Prostate gland (tissue), 2 donors: Measurements from ENCODE around the gene SNRPE.

Source experiments
- POLR2A ChIP-seq: fragments of 450-650 bp; IDR thresholded peaks from one replicate; pipeline ENCODE4 v1.6.1; 2016; ENCODE audit warnings: antibody characterized with exemption, mild to moderate bottlenecking
- POLR2AphosphoS5 ChIP-seq: sonication (generic); formaldehyde crosslinking; IDR thresholded peaks from one replicate; pipeline ENCODE4 v1.6.1; 2017; ENCODE audit warnings: antibody characterized with exemption
- TF ChIP-seq, protein P1 (sequence below), 4 experiments: fragments of 200-600 bp in 2 of 4; fragments of 450-650 bp in 2 of 4; sonication (generic) in 2 of 4; IDR thresholded peaks; 1 replicate in 3 of 4; 2 replicates in 1 of 4; pipeline ENCODE4 v1.5.1; 2016 to 2019; ENCODE audit warnings: antibody characterized with exemption in 4 of 4, mild to moderate bottlenecking in 2 of 4, moderate library complexity in 2 of 4

DNA sequence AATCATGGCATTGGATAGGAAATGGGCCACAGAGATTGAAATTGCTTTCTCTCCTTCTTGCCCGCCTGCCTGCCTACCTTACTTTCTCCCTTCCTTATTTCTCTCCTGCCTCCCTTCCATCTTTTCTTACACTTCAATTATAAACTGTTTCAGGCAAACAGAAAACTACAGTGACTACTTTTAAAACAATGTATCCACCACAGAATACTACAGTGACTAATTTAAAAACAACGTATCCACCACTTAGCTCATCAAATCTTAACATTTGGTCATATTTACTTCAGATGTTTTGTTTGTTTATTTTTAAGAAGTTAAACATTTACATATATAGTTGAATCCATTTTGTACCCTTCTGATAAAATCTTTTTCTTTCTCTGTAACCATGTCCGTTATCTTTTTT, 54.4 kb downstream of the SNRPE start:
- TF ChIP-seq, protein P1, sequence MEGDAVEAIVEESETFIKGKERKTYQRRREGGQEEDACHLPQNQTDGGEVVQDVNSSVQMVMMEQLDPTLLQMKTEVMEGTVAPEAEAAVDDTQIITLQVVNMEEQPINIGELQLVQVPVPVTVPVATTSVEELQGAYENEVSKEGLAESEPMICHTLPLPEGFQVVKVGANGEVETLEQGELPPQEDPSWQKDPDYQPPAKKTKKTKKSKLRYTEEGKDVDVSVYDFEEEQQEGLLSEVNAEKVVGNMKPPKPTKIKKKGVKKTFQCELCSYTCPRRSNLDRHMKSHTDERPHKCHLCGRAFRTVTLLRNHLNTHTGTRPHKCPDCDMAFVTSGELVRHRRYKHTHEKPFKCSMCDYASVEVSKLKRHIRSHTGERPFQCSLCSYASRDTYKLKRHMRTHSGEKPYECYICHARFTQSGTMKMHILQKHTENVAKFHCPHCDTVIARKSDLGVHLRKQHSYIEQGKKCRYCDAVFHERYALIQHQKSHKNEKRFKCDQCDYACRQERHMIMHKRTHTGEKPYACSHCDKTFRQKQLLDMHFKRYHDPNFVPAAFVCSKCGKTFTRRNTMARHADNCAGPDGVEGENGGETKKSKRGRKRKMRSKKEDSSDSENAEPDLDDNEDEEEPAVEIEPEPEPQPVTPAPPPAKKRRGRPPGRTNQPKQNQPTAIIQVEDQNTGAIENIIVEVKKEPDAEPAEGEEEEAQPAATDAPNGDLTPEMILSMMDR (IDR thresholded peaks at IDR 0.05), result no peak
- no peak for TF ChIP-seq POLR2A
- TF ChIP-seq POLR2AphosphoS5, result no peak
